GM19043 (cell line): Measurements from ENCODE around the gene FSCN2.

Experiments used
- ATAC-seq: cut with Tn5 transposase; IDR thresholded peaks from one replicate; pipeline ENCODE4 v1.9.1; 2021; ENCODE audit warnings: low read depth; ENCODE audit not compliant: unreplicated experiment

The FSCN2 gene

GRCh38 chr17:81538651-81539570 is 10.7 kb downstream of the FSCN2 start:
- no peak for ATAC-seq

GRCh38 chr17:81539571-81539900 is 11.4 kb downstream of the FSCN2 start:
- ATAC-seq = no peak

GRCh38 chr17:81539961-81540675 is 11.9 kb downstream of the FSCN2 start:
- no peak for ATAC-seq

GRCh38 chr17:81540676-81541027 is 12.5 kb downstream of the FSCN2 start:
- ATAC-seq = no peak

- no peak for ATAC-seq
Observed at GRCh38 chr17:81541123-81541522, 12.9 kb downstream of the FSCN2 start.

GRCh38 chr17:81542431-81543338 is 14.5 kb downstream of the FSCN2 start:
- no peak for ATAC-seq

- ATAC-seq = no peak
Observed at GRCh38 chr17:81543339-81543675, 15.1 kb downstream of the FSCN2 start.

GRCh38 chr17:81543756-81544155 is 15.6 kb downstream of the FSCN2 start:
- no peak for ATAC-seq

- no peak for ATAC-seq
Observed at GRCh38 chr17:81544281-81544974, 16.3 kb downstream of the FSCN2 start.

GRCh38 chr17:81545160-81545949 is 17.2 kb downstream of the FSCN2 start:
- ATAC-seq = no peak

- no peak for ATAC-seq
Observed at GRCh38 chr17:81546906-81547613, 18.9 kb downstream of the FSCN2 start.

- no peak for ATAC-seq
Observed at GRCh38 chr17:81547614-81547982, 19.4 kb downstream of the FSCN2 start.

- ATAC-seq = no peak
Observed at GRCh38 chr17:81549031-81549557, 20.9 kb downstream of the FSCN2 start.

- ATAC-seq = no peak
Observed at GRCh38 chr17:81549826-81550225, 21.6 kb downstream of the FSCN2 start.

- ATAC-seq = no peak
Observed at GRCh38 chr17:81550285-81550684, 22.1 kb downstream of the FSCN2 start.

GRCh38 chr17:81550830-81551457 is 22.8 kb downstream of the FSCN2 start:
- ATAC-seq = no peak

- ATAC-seq = no peak
Observed at GRCh38 chr17:81551458-81552243, 23.5 kb downstream of the FSCN2 start.
